K562 (cell line): ENCODE data around the gene DDRGK1. TPM values are rescaled to one million over a fixed set of nuclear protein-coding genes. Genes with fewer than 3 reads are reported as not detected.

Source experiments
- CLOCK ChIP-seq: fragments of 250-450 bp; sonication (Bioruptor Pico); IDR thresholded peaks from 2 replicates; pipeline ENCODE4 v1.4.0; 2020; ENCODE audit warnings: mild to moderate bottlenecking, moderate library complexity, borderline replicate concordance
- ELF1 ChIP-seq: fragments of 200-800 bp; sonication (Bioruptor generic); IDR thresholded peaks from 2 replicates; pipeline ENCODE4 v1.6.1; 2016; ENCODE audit warnings: missing genetic modification characterization, missing compliant biosample characterization
- ESRRB ChIP-seq: fragments of 250-450 bp; sonication (Bioruptor Pico); IDR thresholded peaks from 2 replicates; pipeline ENCODE4 v1.5.0; 2020; ENCODE audit warnings: mild to moderate bottlenecking, moderate library complexity, borderline replicate concordance
- FOXO4 ChIP-seq: fragments of 450-650 bp; formaldehyde crosslinking; IDR thresholded peaks from 2 replicates; pipeline ENCODE4 v1.4.0; 2020; ENCODE audit warnings: mild to moderate bottlenecking, moderate library complexity
- IRF1 ChIP-seq: sonication (generic); formaldehyde crosslinking; IDR thresholded peaks from 2 replicates; pipeline ENCODE4 v1.8.0; 2022; ENCODE audit warnings: missing genetic modification reagents, mild to moderate bottlenecking, borderline replicate concordance
- KLF1 ChIP-seq: fragments of 450-650 bp; IDR thresholded peaks from 2 replicates; pipeline ENCODE4 v1.6.1; 2016; ENCODE audit warnings: missing genetic modification characterization, missing compliant biosample characterization
- KLF16 ChIP-seq: IDR thresholded peaks from 2 replicates; pipeline ENCODE4 v1.6.1; 2016; ENCODE audit warnings: antibody characterized with exemption
- LCOR ChIP-seq: sonication (generic); formaldehyde crosslinking; IDR thresholded peaks from 2 replicates; pipeline ENCODE4 v1.8.0; 2022; ENCODE audit warnings: mild to moderate bottlenecking, missing genetic modification reagents
- MBD2 ChIP-seq: sonication (generic); IDR thresholded peaks from 2 replicates; pipeline ENCODE4 v1.6.1; 2016; ENCODE audit warnings: low read depth, borderline replicate concordance
- MCM5 ChIP-seq: fragments of 450-650 bp; IDR thresholded peaks from 2 replicates; pipeline ENCODE4 v1.6.1; 2016; ENCODE audit warnings: low read depth
- NCOA2 ChIP-seq, 2 experiments: fragments of 450-650 bp; IDR thresholded peaks; 2 replicates each; pipeline ENCODE4 v1.6.1; 2018; ENCODE audit warnings: mild to moderate bottlenecking in 2 of 2, moderate library complexity in 1 of 2; ENCODE audit not compliant: partially characterized antibody in 2 of 2
- NUFIP1 ChIP-seq: fragments of 450-650 bp; IDR thresholded peaks from 2 replicates; pipeline ENCODE4 v1.6.1; 2018; ENCODE audit not compliant: partially characterized antibody
- POLR2AphosphoS2 ChIP-seq: IDR thresholded peaks from 2 replicates; pipeline ENCODE4 v1.6.1; 2012; ENCODE audit warnings: low read length, improper control_type of control experiment
- PTTG1 ChIP-seq: fragments of 450-650 bp; IDR thresholded peaks from 2 replicates; pipeline ENCODE4 v1.6.1; 2016; ENCODE audit warnings: low read depth, mild to moderate bottlenecking, missing genetic modification characterization, missing compliant biosample characterization
- SAFB ChIP-seq: fragments of 200-400 bp; formaldehyde crosslinking; IDR thresholded peaks from 2 replicates; pipeline ENCODE4 v1.6.1; 2017; ENCODE audit warnings: low read depth, low read length, borderline replicate concordance
- SETDB1 ChIP-seq: IDR thresholded peaks from one replicate; pipeline ENCODE4 v1.6.1; 2012; ENCODE audit warnings: low read length, control low read depth, inconsistent platforms
- SP1 ChIP-seq: sonication (generic); formaldehyde crosslinking; IDR thresholded peaks from 2 replicates; pipeline ENCODE4 v1.8.1; 2022; ENCODE audit warnings: mild to moderate bottlenecking, missing genetic modification reagents
- TOE1 ChIP-seq, 2 experiments: fragments of 450-650 bp in 1 of 2; sonication (generic) in 1 of 2; formaldehyde crosslinking in 1 of 2; IDR thresholded peaks; 2 replicates each; pipeline versions ENCODE4 v1.7.1 to v1.8.0; 2016 to 2022; ENCODE audit warnings: borderline replicate concordance in 2 of 2, mild to moderate bottlenecking in 2 of 2, antibody characterized with exemption in 1 of 2, inconsistent platforms in 1 of 2, low read depth in 1 of 2, missing genetic modification reagents in 1 of 2, moderate library complexity in 1 of 2
- USF2 ChIP-seq: sonication (generic); formaldehyde crosslinking; IDR thresholded peaks from 2 replicates; pipeline ENCODE4 v1.5.0; 2020; ENCODE audit warnings: missing genetic modification reagents
- ZFP36 ChIP-seq: fragments of 150-350 bp; IDR thresholded peaks from 2 replicates; pipeline ENCODE4 v1.6.1; 2018; ENCODE audit warnings: low read length, low read depth; ENCODE audit not compliant: partially characterized antibody
- ZNF280B ChIP-seq: fragments of 250-450 bp; sonication (Bioruptor Pico); IDR thresholded peaks from 2 replicates; pipeline ENCODE4 v1.5.1; 2021; ENCODE audit warnings: mild to moderate bottlenecking
- polyA plus RNA-seq, 8 experiments: library from polyadenylated mRNA; depleted of rRNA in 4 of 8; stranded (reverse) in 5 of 8; unstranded in 3 of 8; fragments of >200 nt; fragmentation: Nextera tagmentation in 2 of 8; fragmentation: Illumina TruSeq in 1 of 8; extraction: Ambion mirVana in 2 of 8; extraction: Trizol in 1 of 8; gene quantifications; 2 replicates each; pipeline versions ENCODE4 v1.2.1 to v1.2.3, GENCODE V29; 2011 to 2014; ENCODE audit warnings: inconsistent platforms in 1 of 8, missing spikeins in 1 of 8
- total RNA-seq, 7 experiments: library from RNA; depleted of rRNA in 6 of 7; stranded (reverse); fragments of >200 nt in 6 of 7; fragmentation: Illumina TruSeq in 2 of 7; extraction: Trizol in 2 of 7; gene quantifications; 2 replicates each; pipeline versions ENCODE4 v1.2.1 to v1.2.3, GENCODE V29; 2011 to 2021; ENCODE audit warnings: low replicate concordance in 1 of 7

The DDRGK1 gene
- total and polyA plus RNA-seq, 9 of the 15 experiments (the other 6 are each of a cell fraction or from before 2014, with no cell fraction given) = 2.3 to 54.4 (median 29.1) TPM

GRCh38 chr20:3172933-3173609 lies 31.4 kb downstream of the DDRGK1 start, which contains the start of gene LZTS3 (continued):
- TF ChIP-seq USF2 (no peak), SP1 (CRISPR knock-in tag) (peak; percentile 55), PTTG1 (no peak), POLR2AphosphoS2 (no peak), CLOCK (CRISPR knock-in tag) (no peak), KLF1 (tag) (no peak), ELF1 (tag) (no peak), ZNF280B (CRISPR knock-in tag) (no peak), NUFIP1 (no peak), ZFP36 (no peak), IRF1 (CRISPR knock-in tag) (no peak), SETDB1 (no peak), MBD2 (no peak), FOXO4 (CRISPR knock-in tag) (no peak), ESRRB (CRISPR knock-in tag) (no peak), KLF16 (no peak), LCOR (CRISPR knock-in tag) (0 out of 2 replicates have a peak, but pooled peaks have one; percentile 43), TOE1 (IDR thresholded peaks at IDR 0.05; ENCODE audit: borderline replicate concordance) (no peak), TOE1 (CRISPR knock-in tag; IDR thresholded peaks at IDR 0.05; ENCODE audit: borderline replicate concordance, low read depth) (0 out of 2 replicates have a peak, but pooled peaks have one; percentile 9), NCOA2 (IDR thresholded peaks at IDR 0.05; ENCODE audit: partially characterized antibody in 2 of 2) (no peak), SAFB (no peak), MCM5 (no peak)
